K562 (cell line): ENCODE results near the gene VPS37D. TPM values are rescaled to one million over a fixed set of nuclear protein-coding genes. Genes with fewer than 3 reads are reported as not detected.

Experiments
- ATAC-seq: fragments of 200-7000 bp; cut with Tn5 transposase; 3 replicates; pipeline ENCODE4 v1.9.1; 2020; ENCODE audit warnings: moderate library complexity
- BruUV-seq: library from RNA; stranded (reverse); fragments of 400-500 nt; replicated peaks from 2 replicates; lab custom pipeline; 2021; lab: Mats Ljungman, UMichigan
- CTCF ChIA-PET: fragments of 300-600 bp; formaldehyde crosslinking; extraction: SDS; loops from one replicate; lab custom pipeline; 2021; ENCODE audit warnings: low intra/inter-chr PET ratio; lab: Yijun Ruan, JAX
- POLR2A ChIA-PET: fragments of 300-600, 350-650 bp; sonication (Branson Sonifier 250); formaldehyde crosslinking; extraction: SDS; loops from one replicate; lab custom pipeline; 2021; ENCODE audit warnings: antibody characterized with exemption, inconsistent platforms; lab: Yijun Ruan, JAX
- DNase-seq, 4 experiments: peaks; one replicate each; pipeline versions ENCODE4 v3.0.0 to v3.0.0-alpha.2; 2011 to 2018; ENCODE audit warnings: low spot score in 3 of 4, mixed read lengths in 3 of 4; ENCODE audit errors: extremely low read depth in 1 of 4
- FAIRE-seq: peaks from 2 replicates; lab custom pipeline; 2011; peaks lifted over from hg19 to GRCh38; lab: Jason Lieb, UNC
- H2AFZ ChIP-seq: 2 replicates; pipeline ENCODE4 v1.6.0; 2011; ENCODE audit warnings: low read depth, low read length, control low read depth, inconsistent platforms
- H3K27ac ChIP-seq: fragments of 200-600 bp; 3 replicates; pipeline ENCODE4 v1.8.0; 2011; ENCODE audit warnings: low read depth, mild to moderate bottlenecking, control low read depth, inconsistent platforms, low read length, moderate library complexity, mixed read lengths; ENCODE audit errors: extremely low read depth
- H3K27me3 ChIP-seq, 2 experiments: fragments of 300-600 bp in 1 of 2; 2 replicates in 1 of 2; 3 replicates in 1 of 2; pipeline versions ENCODE4 v1.6.0 to v1.8.0; 2011; ENCODE audit warnings: inconsistent platforms in 2 of 2, low read length in 2 of 2, mild to moderate bottlenecking in 1 of 2, mixed read lengths in 1 of 2, moderate library complexity in 1 of 2; ENCODE audit not compliant: control insufficient read depth in 2 of 2, insufficient read depth in 2 of 2
- H3K36me3 ChIP-seq: fragments of 300-600 bp; 3 replicates; pipeline ENCODE4 v1.8.0; 2011; ENCODE audit warnings: mild to moderate bottlenecking, low read length, inconsistent platforms; ENCODE audit not compliant: control insufficient read depth, insufficient read depth
- H3K4me1 ChIP-seq, 2 experiments: fragments of 200-600 bp in 1 of 2; replicated peaks in 1 of 2; 2 replicates in 1 of 2; 3 replicates in 1 of 2; pipeline versions ENCODE4 v1.5.1 to v1.8.0; 2011; ENCODE audit warnings: inconsistent platforms in 2 of 2, low read length in 2 of 2, mild to moderate bottlenecking in 1 of 2, mixed read lengths in 1 of 2, moderate library complexity in 1 of 2; ENCODE audit not compliant: control insufficient read depth in 2 of 2, insufficient read depth in 2 of 2
- H3K4me2 ChIP-seq: 2 replicates; pipeline ENCODE4 v1.6.1; 2011; ENCODE audit warnings: low read length, control low read depth, inconsistent platforms, mixed read lengths; ENCODE audit not compliant: insufficient read depth
- H3K4me3 ChIP-seq: fragments of 200-600 bp; sonication (generic), shearing (Covaris generic); 2 replicates; pipeline ENCODE4 v1.5.1; 2016; ENCODE audit warnings: control low read depth, inconsistent platforms
- H3K79me2 ChIP-seq: fragments of 200-600 bp; 3 replicates; pipeline ENCODE4 v1.8.0; 2011; ENCODE audit warnings: low read length, inconsistent platforms; ENCODE audit not compliant: control insufficient read depth, insufficient read depth
- H3K9ac ChIP-seq, 2 experiments: 2 replicates each; pipeline versions ENCODE4 v1.6.0 to v1.6.1; 2011; ENCODE audit warnings: low read depth in 2 of 2, low read length in 2 of 2, control low read depth in 1 of 2, inconsistent platforms in 1 of 2, mild to moderate bottlenecking in 1 of 2, mixed read lengths in 1 of 2; ENCODE audit not compliant: insufficient read depth in 1 of 2
- H3K9me1 ChIP-seq: one replicate; pipeline ENCODE4 v1.6.0; 2011; ENCODE audit warnings: inconsistent platforms, mild to moderate bottlenecking, low read length, moderate library complexity; ENCODE audit not compliant: control insufficient read depth, insufficient read depth
- H3K9me3 ChIP-seq: replicated peaks from 2 replicates; pipeline ENCODE4 v1.5.1; 2011; ENCODE audit warnings: low read depth, low read length, inconsistent platforms; ENCODE audit not compliant: control insufficient read depth, insufficient read depth
- H4K20me1 ChIP-seq: replicated peaks from 2 replicates; pipeline ENCODE4 v1.6.1; 2011; ENCODE audit warnings: low read length, inconsistent platforms, mixed read lengths; ENCODE audit not compliant: control insufficient read depth, insufficient read depth
- AFF4 ChIP-seq: sonication (generic); formaldehyde crosslinking; IDR thresholded peaks from 2 replicates; pipeline ENCODE4 v1.8.0; 2023; ENCODE audit warnings: mild to moderate bottlenecking, missing genetic modification reagents
- CREB1 ChIP-seq, 2 experiments: sonication (generic) in 1 of 2; formaldehyde crosslinking in 1 of 2; IDR thresholded peaks; 2 replicates each; pipeline versions ENCODE4 v1.6.1 to v1.8.0; 2012 to 2022; ENCODE audit warnings: inconsistent platforms in 1 of 2, mild to moderate bottlenecking in 1 of 2, missing genetic modification reagents in 1 of 2, moderate library complexity in 1 of 2
- ERF ChIP-seq: fragments of 450-650 bp; formaldehyde crosslinking; IDR thresholded peaks from 2 replicates; pipeline ENCODE4 v1.4.0; 2020; ENCODE audit warnings: mild to moderate bottlenecking, mixed read lengths
- L3MBTL2 ChIP-seq: fragments of 450-650 bp; IDR thresholded peaks from 2 replicates; pipeline ENCODE4 v1.6.1; 2016; ENCODE audit warnings: mild to moderate bottlenecking, moderate library complexity
- MEF2A ChIP-seq: IDR thresholded peaks from 2 replicates; pipeline ENCODE4 v1.6.1; 2011; ENCODE audit warnings: low read depth, mild to moderate bottlenecking, low read length, moderate library complexity; ENCODE audit not compliant: control insufficient read depth
- NFIC ChIP-seq: fragments of 450-650 bp; IDR thresholded peaks from 2 replicates; pipeline ENCODE4 v1.6.1; 2017; ENCODE audit warnings: mild to moderate bottlenecking, inconsistent platforms
- PHF8 ChIP-seq: fragments of 200-600 bp; sonication (generic); IDR thresholded peaks from 2 replicates; pipeline ENCODE4 v1.6.1; 2012; ENCODE audit warnings: mixed run types, mild to moderate bottlenecking, inconsistent platforms, low read length, moderate library complexity, borderline replicate concordance
- RBFOX2 ChIP-seq: fragments of 200-400 bp; formaldehyde crosslinking; IDR thresholded peaks from 2 replicates; pipeline ENCODE4 v1.6.1; 2017; ENCODE audit warnings: low read depth, mild to moderate bottlenecking, low read length, moderate library complexity
- ZFX ChIP-seq: sonication (generic); formaldehyde crosslinking; IDR thresholded peaks from 2 replicates; pipeline ENCODE4 v1.8.0; 2022; ENCODE audit warnings: mild to moderate bottlenecking, missing genetic modification reagents, moderate library complexity
- ZNF146 ChIP-seq: IDR thresholded peaks from one replicate; pipeline ENCODE4 v1.6.1; 2018; ENCODE audit warnings: missing compliant biosample characterization; ENCODE audit not compliant: unreplicated experiment
- WGBS: fragments of 100-300 bp; shearing (Covaris generic); methylation state at CpG from one replicate; pipeline ENCODE4 v1.1.6; 2016; ENCODE audit warnings: low coverage, mixed read lengths; ENCODE audit not compliant: insufficient coverage; ENCODE audit errors: missing lambda C conversion rate; 5-methylcytosine and 5-hydroxymethylcytosine counted together
- in situ Hi-C: fragments of 300-500 bp; cut with MboI; formaldehyde crosslinking; loops from 4 replicates; pipeline ENCODE4 v1.15.0; 2018; ENCODE audit warnings: inconsistent platforms, mixed read lengths
- intact Hi-C: fragments of 100-400 bp; cut with micrococcal nuclease; formaldehyde crosslinking; loops from 2 replicates; pipeline ENCODE4 v1.14.2; 2022
- polyA plus RNA-seq, 8 experiments: library from polyadenylated mRNA; depleted of rRNA in 4 of 8; stranded (reverse) in 5 of 8; unstranded in 3 of 8; fragments of >200 nt; fragmentation: Nextera tagmentation in 2 of 8; fragmentation: Illumina TruSeq in 1 of 8; extraction: Ambion mirVana in 2 of 8; extraction: Trizol in 1 of 8; gene quantifications; 2 replicates each; pipeline versions ENCODE4 v1.2.1 to v1.2.3, GENCODE V29; 2011 to 2014; ENCODE audit warnings: inconsistent platforms in 1 of 8, missing spikeins in 1 of 8
- total RNA-seq, 7 experiments: library from RNA; depleted of rRNA in 6 of 7; stranded (reverse); fragments of >200 nt in 6 of 7; fragmentation: Illumina TruSeq in 2 of 7; extraction: Trizol in 2 of 7; gene quantifications; 2 replicates each; pipeline versions ENCODE4 v1.2.1 to v1.2.3, GENCODE V29; 2011 to 2021; ENCODE audit warnings: low replicate concordance in 1 of 7

Gene VPS37D
- total and polyA plus RNA-seq, 9 of the 15 experiments (the other 6 are each of a cell fraction or from before 2014, with no cell fraction given) = 0.25 to 2.3 (median 1.0) TPM; not detected in 3

GRCh38 chr7:73678862-73679261, 11.2 kb downstream of the VPS37D start:
- no peak for FAIRE-seq
- Histone ChIP-seq H2AFZ (no peak overlapping the region), H3K4me2 (no peak overlapping the region), H3K4me1 (peaks cover 28 to 35% of the 10 kb centered on the region in 2 experiments; a peak in 4 of 5 replicates), H3K79me2 (peaks cover 52% of the 10 kb centered on the region), H3K9me1 (no peaks in the 10 kb centered on the region), H4K20me1 (0 out of 2 replicates have a peak, but pooled peaks cover 7% of the 10 kb centered on the region), H3K9ac (peak overlapping the region; percentile 25 to 40; a peak in 3 of 4 replicates), H3K27me3 (no peaks in the 10 kb centered on the region), H3K9me3 (no peaks in the 10 kb centered on the region), H3K36me3 (peaks cover 33% of the 10 kb centered on the region; the same call in 2 of the 3 replicates), H3K4me3 (no peak overlapping the region), H3K27ac (peak overlapping the region; percentile 44; the same call in 2 of the 3 replicates)
- POLR2A ChIA-PET = interaction anchor here (1.2 kb wide), 1 partner anchor 9 kb away, joined by 3 read pairs; no protein-coding TSS in a partner anchor
- ATAC-seq = no peak
- no TSS peak for BruUV-seq
- DNase-seq = peak in 1 of 4 experiments; percentile 61
- CTCF ChIA-PET = no interaction called here
- in situ Hi-C loops (no loop called here), intact Hi-C loops (no loop called here)
- 62% methylated on average over 6 of the region's 6 CpGs for WGBS
- TF ChIP-seq ZFX (CRISPR knock-in tag) (no peak), RBFOX2 (0 out of 2 replicates have a peak, but pooled peaks have one; percentile 26), ERF (CRISPR knock-in tag) (no peak), NFIC (peak; percentile 76), ZNF146 (CRISPR knock-in tag) (no peak), L3MBTL2 (peak; percentile 50; the same call in 1 of the 2 replicates), AFF4 (CRISPR knock-in tag) (no peak), MEF2A (no peak), CREB1 (IDR thresholded peaks at IDR 0.05) (no peak), CREB1 (CRISPR knock-in tag; IDR thresholded peaks at IDR 0.05) (no peak), PHF8 (no peak)
